Activated CD8-positive, alpha-beta memory T cell treated with anti-CD3 and anti-CD28 coated beads for 48 hours (primary cell): ENCODE data around the gene PSD4.

Experiments used
- DNase-seq, 3 experiments: peaks; one replicate each; pipeline ENCODE4 v3.0.0-alpha.2; 2020; ENCODE audit warnings: low read depth in 2 of 3, low spot score in 2 of 3

PSD4 gene

DNA sequence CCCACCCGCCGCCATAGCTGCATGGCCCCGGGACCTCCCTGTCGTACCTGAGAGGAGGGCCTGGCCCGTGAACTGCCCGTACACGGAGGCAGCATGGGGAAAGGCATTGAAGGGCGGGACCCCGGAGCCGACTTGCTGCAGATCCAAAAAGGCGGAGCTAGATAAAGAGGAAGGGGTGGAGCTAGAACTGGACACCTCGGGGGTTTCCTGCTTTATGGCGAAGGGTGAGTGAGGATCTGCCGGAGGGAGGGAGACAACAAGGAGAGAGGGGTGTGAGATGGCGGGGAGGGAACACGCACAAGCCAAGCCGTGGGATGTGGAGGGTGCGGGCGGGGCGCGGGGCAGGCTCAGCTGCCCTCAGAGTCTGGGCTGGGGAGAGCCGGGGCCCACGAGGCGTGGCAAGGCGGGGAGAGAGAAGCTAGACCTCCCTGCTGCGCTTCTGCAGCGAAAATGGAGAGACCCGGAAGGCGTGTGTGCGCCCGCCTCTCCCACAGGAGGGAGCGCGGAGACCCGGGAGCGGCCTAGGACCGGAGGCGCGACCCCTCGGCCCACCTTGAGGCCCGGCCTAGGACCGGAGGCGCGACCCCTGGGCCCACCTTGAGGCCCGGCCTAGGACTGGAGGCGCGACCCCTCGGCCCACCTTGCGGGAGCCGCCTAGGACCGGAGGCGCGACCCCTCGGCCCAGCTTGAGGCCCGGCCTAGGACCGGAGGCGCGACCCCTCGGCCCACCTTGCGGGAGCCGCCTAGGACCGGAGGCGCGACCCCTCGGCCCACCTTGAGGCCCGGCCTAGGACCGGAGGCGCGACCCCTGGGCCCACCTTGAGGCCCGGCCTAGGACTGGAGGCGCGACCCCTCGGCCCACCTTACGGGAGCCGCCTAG, 61.8 kb downstream of the PSD4 start:
- peak; percentile 29 to 44 (median 38) for DNase-seq

DNA sequence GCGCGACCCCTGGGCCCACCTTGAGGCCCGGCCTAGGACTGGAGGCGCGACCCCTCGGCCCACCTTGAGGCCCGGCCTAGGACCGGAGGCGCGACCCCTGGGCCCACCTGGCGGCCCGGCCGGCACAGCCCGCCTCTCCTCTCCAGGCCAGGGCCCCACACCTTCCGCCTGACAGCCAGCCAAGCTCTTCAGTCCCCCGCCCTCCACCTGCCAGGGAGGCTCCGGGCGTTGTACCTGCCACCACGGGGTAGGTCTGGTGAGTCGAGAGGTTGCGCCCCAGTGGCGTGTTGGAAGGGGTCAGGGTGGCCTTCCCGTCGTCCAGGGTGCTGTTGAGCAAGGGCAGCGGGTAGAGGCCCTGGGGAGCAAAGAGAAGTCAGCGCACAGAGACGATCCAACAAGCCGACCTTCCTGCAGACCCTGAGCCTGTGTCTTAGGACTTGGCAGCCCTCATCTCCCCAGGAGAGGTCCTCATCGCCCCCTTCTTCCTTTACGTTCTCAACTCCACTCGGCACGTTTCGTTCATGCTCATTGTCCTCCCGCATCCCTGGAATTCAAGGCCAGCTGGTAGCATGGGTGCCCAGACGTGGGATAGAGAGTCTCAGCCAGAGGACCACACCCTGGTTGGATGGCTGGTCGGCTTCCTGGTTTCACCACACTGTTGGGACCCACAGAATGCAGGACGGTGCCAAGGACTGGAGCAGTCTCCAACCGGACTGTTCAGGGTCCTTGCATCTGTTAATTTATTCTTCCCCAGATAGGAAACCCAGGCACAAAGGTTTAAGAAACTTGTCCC, 62.8 kb downstream of the PSD4 start:
- no peak for DNase-seq

DNA sequence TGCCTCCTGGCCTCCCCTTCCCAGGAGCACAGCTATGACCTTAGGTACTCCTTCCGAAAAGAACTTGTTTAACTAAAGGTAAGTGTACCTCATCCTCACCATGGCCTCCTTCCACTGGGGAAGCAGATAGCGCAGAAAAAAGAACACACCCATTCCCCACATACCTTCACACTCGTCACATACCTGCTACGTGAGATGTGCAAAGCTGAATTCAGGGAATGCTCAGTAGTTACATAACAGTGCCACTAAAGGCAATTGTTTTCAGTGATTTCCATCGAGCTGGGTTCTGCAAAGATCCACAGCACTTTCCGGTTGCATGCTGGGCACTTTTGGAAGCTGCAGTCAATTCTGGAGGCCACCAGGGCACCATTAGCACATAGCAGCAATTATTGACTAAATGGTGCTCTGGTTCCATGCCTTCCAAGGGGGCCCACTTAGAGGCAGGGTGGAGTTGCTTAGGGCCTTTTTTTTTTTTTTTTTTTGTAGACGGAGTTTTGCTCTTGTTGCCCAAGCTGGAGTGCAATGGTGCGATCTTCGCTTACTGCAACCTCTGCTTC, 63.9 kb downstream of the PSD4 start:
- DNase-seq = no peak

DNA sequence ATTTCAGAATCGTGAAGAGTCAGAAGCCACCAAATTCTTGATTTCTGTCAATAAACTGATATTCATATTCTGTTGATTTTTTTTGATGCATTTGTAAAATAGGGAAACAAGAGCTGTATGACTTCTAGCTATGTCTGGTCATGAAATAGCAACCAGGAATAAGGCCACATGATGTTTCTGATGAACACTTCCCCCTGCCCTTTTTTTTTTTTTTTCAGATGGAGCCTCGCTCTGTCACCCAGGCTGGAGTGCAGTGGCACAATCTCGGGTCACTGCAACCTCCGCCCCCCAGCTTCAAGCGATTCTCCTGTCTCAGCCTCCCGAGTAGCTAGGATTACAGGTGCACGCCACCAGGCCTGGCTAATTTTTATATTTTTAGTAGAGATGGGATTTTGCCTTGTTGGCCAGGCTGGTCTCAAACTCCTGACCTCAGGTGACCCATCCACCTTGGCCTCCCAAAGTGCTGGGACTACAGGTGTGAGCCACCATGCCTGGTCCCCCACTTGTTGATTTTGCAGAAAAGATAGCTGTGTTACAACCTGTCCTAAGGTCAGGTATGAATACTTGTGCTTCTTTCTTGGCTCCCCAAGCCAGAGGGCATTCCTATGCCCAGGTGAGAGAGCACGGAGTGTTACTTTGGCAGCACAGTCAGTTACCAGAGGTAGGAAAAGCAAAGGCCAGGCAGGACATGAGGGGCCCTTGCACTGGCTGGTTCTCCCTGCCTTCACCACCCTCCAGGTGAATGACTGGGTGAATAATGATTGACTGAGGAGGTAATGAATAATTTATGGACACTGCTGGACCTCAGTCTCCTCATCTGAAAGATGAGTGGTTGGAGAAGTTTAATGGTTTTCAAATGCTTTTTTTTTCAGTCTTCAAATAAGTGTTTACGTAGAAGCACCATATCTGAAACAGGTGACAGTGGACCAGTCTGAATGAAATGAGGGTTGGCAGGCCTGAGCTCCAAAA, 65.4 kb downstream of the PSD4 start:
- DNase-seq = no peak

DNA sequence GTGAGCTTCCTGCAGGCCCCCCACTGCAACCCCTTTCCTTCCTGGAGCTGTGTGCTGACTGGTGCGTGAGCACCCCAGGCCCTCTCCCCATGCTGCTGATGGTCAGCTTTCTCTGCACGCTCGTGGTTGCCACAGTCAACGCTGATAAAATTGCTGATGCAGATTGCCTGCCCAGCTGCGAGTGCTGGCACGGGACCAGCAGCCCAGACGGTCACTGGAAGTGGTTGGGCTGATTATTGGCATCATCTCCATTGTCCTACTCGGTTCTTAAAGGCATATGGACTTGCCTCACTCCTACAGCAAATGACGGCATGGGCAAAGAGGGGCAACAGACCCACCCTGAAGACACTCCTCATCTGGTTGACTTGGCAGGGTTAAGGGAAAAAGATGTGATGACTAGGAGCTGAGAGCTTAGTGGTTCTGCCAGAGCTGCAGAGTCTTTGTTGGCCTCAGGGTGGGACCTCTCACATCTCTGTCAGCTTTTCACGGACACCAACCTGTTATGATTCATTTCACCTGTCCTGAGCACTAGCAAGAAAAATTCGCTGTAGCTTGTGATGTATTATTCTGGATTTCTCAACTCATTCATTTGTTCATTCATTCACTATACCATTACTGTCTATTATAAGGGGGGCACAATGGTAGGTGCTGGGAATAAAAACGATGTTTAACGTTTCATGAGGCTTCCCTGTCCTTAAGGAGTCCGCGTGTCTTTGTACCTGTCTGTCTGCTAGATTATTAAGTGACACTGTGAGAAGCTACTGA, 66.6 kb downstream of the PSD4 start:
- no peak for DNase-seq

DNA sequence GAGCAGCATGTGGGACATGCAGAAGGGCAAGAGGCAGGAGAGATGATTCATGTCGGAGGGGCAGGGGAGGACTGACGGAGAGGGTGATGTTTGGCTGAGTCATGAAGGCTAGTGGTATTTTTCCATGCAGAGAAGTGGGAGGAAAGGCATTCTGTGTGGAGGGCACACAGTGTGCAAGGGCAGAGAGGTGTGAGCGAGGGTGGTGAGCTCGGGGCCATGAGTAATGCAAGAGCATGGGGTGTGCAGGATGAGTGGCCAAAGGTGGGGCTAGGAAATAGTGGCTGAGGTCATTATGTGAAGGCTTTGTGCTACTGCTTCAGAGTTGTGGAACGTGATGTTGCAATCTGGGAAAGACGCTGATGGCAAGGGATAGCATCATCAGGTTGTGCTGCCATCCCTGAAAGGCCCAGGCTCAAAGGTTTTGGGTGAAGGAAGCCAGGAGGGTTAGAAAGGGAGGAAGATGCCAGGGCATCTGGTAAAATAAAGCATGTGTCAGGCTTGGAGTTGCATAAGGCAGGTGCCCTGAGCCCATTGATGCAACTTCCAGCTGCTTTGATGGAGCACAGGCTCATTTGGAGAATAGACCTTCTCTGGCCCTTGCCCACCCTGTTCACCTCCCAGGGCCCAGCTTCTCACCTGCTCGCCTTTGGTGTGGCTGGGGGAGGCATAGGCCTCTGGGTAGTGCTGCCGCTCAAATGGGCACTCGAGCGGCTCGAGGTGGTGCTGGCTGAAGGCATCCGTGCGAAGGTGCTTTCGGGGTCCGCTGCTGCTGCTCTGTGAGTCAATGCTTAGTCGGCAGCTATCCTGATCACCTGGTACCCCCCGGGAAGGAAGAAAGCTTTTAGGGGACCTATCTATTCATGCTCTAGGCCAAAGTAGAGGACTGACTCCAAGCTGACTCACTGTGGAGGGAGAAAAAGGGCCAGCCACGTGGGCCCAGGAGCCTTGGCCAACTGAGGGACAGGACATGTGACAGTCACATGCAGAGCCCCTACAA, 67.4 kb downstream of the PSD4 start:
- peak in 2 of 3 experiments; percentile 53 to 54 for DNase-seq

DNA sequence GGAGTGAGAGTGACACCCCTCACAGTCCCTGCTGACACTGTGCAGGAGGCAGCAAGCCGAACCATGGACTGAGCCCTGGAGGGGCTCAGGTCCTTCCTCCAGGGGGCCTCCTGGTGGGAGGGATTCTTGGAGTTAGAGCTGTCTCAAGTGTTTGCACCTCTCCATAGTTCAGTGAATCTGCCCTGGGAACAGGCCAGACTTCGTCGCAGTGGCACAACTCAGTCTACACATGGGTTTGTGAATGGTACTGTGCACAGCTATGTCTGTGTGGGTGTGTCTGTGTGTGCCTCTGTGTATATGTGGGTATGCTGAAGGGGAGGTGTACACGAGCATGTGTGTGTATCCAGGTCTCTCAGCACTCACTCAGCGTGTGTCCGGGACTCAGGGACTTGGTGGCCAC, 68.6 kb downstream of the PSD4 start:
- DNase-seq = no peak

DNA sequence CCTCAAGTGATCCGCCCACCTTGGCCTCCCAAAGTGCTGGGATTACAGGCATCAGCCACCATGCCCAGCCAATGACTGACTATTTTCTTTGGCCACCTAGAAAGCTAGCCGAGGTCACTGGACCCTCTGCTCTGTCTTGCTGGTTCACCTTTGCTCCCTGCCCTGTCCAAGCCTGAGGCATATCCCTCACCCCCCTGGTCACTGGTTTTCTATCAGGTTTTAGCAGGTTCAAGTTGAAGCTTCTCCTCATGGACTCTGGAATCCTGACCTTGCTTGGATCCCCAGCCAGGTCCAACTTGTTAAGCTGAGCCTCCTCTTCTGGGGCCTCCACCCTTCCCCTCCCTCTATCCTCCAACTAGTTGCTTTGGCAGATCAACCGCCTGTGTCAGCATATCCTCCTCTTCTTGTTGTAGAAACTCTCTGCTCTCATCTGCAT, 71.5 kb downstream of the PSD4 start:
- no peak for DNase-seq

DNA sequence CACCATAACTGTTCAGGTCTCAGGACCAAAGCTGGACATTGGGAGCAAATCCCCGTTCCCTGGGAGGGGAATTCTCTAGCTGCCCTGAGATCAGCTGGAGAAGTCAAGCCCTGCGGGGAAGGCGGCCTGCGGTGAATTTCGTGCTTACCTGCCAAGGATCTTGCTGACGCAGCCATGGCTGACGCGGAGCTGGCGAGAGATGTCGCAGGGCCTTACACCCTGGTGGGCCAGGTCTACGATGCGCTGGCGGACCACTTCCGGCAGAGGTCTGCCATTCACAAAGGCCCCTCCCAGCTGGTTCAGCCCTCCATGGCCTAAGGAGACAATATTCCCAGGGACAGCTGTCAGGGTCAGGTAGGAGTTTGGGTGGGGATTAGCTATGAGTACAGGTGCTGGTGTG, 72.8 kb downstream of the PSD4 start:
- no peak for DNase-seq

DNA sequence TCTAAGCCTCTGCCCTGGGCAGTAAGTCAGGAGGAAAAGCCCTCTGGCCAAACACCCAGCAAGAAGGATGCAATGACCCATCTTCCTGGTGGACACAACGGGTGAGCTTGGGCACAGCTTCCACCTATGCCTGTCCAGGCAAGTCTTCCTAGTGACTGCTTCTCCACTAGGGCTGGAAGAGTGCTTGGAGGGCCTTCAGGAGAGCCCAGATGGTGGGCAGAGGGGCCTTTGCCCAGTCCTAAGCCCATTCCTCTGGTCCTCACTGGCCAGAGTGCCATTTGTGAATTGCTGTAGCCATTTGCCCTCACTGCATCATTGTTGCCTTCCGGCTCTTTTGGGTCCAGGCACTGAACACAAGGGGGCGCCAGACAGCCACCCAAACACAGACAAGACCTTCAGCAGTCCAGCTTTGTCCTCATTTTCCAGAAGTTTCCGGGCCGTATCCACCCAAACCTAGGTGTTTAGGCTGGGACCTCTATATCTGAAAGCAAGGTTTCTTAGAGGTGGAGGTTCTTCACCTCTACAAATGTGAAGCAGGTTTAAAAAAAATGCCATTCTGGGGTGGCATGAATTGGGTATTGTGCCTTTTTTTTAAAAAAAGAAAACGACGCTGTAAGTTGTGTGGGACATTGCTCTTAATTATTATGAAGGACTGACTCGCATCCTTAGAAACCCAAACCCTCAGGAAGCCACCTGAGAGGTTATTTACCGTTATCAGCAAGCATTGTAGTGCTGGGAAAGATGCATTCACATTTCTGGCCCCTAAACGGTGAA, 75.4 kb downstream of the PSD4 start:
- DNase-seq = peak; percentile 49 to 67 (median 58)

DNA sequence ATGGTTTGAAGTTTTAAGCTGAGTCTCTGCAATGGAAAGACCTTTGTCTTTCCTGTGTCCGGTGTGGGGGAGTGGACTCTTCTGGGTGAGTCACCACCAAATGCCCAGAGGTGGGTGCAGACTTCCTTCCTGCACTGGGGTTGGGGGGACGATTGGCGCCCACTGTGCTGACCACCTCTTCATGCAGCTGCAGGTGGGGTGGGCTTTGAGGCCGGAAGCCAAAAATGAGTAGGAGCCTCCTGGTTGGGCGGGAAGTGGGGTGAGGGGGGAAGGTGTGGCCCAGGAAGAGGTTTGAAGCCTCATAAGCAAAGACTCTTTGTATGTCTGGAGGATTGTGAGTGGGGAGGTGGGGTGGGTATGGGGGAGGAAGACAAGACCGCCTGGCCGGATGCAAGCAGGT, 77.3 kb downstream of the PSD4 start:
- peak in 1 of 3 experiments; percentile 23 for DNase-seq

DNA sequence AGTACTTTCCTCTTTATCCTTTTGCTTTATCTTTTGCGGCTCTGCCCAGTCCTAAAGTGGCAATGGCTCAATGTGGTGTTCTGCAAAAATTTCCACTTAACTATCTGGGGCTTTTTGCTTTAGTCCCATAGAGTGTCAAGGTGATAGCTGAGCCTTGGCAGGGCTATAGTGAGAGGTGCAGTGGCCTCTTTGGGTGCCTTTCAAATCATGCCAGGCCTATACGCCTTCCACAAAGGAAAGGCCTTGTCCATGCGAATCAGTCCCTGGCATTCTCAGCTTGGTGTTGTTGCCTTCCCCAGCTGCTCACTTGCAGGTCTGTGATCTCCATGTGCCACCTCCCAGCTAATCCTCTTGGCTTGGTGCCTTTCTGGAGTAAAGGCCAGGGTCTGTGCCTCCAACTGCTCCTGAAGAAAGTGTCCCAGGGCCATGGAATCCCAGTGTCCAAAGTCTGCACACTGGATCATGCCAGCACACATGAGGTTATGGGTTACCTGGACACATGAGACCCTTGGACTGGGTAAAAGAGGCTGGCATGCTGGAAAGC, 78.3 kb downstream of the PSD4 start:
- DNase-seq = no peak

DNA sequence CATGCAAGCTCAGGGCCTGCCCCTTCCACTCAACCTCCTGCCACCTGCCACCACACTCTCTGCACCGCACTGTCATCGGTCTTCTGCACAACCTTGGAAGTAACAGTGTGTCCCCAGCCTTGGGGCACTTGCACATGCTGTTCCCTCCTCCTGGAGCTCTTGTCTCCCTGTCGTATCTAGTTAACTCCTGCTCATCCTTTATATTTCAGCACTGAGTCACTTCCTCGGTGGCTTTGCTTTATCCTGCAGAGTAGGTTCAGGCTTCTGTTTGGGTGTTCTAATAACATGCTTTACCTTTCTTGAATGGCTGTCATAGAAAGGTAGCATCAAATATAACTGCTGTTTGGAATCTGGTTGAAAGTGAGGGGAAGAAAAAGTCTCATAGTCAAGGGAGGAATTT, 79.7 kb downstream of the PSD4 start:
- DNase-seq = no peak

DNA sequence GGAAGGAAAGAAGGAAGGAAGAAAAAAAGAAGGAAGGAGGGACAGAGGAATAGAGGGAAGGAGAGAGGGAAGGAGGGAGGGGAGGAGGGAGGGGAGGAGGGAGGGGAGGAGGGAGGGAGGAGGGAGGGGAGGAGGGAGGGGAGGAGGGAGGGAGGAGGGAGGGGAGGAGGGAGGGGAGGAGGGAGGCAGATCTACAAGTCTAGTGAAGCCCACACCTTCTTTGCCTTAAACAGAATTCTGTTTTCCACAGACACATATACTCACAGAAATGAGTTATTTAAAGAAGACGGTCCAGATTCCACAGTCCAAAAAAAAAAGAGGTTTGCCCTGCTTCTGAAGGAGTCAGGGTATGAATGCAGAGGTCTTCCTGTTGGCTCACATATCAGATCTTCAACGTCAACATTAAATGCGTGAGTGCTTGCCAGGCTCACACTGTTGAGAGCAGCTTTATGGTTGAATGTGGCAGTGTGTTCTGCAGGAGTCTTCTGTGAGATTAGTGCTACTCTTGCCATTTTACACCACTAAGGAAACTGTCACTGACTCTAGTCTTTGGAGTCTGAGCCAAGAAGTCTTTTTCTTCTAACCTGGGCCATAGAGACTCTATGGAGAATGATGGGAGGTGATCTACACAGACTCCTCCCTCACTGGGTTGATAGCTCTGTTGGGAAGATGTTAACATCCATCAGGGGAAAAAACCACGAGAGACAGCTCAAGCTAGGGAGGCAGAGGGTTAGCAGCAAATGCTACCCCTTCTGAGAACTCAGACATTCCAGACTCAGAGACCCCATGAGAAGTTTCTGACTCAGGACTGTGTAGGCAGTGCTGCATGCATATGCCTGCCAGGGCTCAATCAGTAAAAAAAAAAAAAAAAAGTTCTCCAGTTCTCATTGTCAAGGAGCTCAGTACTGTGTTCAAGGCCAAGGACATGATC, 81.6 kb downstream of the PSD4 start:
- DNase-seq = no peak

DNA sequence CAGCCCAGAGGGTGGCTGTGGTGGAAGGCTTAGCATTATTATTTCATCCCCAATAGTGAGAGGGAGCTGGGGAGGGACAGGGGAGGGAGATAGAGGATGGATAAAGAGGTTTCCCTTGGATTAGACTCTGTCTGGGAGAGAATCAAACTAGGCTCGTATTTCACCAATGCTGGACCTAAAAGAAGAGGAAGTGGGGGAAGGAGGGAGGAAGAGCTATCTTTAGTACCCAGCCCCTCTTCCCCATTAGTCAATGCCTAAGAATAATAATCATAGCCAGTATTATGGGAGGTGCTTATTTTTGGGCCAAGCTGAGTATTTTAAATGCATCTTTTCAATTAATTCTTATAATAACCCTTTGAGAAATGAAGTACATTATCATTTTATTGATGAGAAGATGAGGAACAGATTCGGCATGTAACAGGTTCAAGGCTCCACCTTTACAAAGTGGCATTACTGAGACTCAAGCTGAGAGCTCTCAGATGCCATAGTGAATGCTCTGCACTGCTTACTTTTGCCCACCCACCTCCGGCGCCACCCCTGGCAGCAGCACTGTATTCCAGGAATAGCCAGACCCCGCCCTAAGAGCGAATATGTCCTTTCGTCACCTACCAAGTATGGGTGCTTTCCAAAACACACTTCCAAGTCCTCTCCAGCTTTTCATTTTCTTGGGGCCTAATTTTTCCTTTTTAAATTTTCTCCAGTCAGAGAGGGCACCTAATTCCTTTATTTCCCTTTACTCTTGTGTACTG, 83.9 kb downstream of the PSD4 start:
- no peak for DNase-seq
